ENCODE results near the gene MAP2K3.

Gene MAP2K3

DNA sequence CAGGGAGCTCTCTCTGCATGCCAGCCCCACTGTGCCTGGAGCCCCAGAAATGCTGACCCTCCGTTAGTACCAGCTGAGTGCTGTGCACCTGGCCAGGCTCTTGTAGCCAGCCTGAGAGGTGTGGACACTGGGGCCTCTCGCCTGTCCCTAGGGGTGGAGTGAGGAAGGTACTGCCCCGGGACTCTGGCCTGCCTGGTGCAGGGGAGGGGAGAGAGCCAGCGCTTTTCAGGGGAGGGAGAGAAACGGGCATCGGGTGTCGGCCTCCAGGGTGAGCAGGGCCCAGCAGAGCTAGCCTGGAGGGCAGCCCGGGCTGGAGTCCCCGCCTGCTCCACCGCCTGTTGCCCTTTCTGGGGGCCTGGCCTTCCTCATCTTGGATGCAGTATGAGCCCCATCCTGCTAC lies 13.1 kb downstream of the MAP2K3 start:
- Histone ChIP-seq H3K27ac (ENCODE audit: low read depth, low read length) (no peak overlapping the region), H3K4me1 (ENCODE audit: control insufficient read depth in 1 of 2, insufficient read depth in 2 of 2, low read length in 2 of 2) (peaks cover 8 to 25% of the 10 kb centered on the region in 2 donors), H3K9me3 (ENCODE audit: control insufficient read depth in 1 of 2, low read length in 2 of 2) (peaks cover 4 to 5% of the 10 kb centered on the region in 2 donors), H3K4me3 (ENCODE audit: low read depth in 1 of 2, low read length in 2 of 2) (no peak overlapping the region), H3K36me3 (ENCODE audit: control insufficient read depth in 1 of 2, insufficient read depth in 2 of 2, low read length in 2 of 2) (peaks cover 27 to 56% of the 10 kb centered on the region in 2 donors), H3K27me3 (ENCODE audit: control insufficient read depth in 1 of 2, insufficient read depth in 2 of 2, low read length in 2 of 2) (no peaks in the 10 kb centered on the region), H3K9ac (ENCODE audit: low read depth in 1 of 2, low read length in 2 of 2) (no peak overlapping the region)

DNA sequence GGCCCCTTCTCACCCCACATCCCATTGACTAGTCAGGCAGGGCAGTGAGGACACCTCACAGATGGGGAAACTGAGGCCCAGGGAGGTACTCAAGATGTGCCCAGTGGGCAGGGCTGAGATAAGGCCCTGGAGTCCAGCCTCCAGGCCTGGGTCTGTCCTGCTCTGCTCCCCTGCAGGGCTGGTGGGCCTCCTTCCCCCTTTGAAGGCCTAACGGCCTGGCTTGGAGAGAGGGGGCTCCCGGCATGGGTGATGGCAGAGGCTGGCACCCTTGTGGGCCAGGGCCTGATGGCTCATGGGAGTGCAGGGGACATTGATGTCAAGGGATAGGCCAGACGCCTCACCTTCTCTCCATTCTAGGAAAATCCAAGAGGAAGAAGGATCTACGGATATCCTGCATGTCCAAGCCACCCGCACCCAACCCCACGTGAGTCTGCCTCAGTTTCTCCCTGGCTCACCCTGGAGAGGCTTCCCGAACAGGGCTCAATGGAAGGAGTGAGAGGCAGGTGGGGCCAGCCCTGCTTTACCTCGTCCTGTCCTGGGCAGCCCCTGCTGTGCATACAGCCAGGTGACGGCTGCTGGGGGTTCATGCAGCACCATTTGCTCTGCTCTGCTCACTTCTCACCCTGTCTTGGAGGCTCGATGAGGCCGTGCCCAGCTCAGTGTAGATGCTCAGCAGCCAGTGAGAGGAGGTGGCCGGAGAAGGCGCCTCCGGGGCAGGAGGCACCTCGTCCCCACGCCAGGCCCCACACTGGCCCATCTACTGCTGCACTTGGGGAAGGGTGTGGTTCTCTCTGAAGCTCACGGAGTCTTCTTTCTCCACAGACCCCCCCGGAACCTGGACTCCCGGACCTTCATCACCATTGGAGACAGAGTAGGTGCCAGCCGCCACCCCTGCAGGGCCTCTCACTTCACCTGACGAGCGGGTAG lies 13.8 kb downstream of the MAP2K3 start:
- Histone ChIP-seq H3K4me1 (ENCODE audit: control insufficient read depth in 1 of 2, insufficient read depth in 2 of 2, low read length in 2 of 2) (peaks cover 8 to 25% of the 10 kb centered on the region in 2 donors), H3K27ac (ENCODE audit: low read depth, low read length) (no peak overlapping the region), H3K9me3 (ENCODE audit: control insufficient read depth in 1 of 2, low read length in 2 of 2) (peaks cover 2 to 4% of the 10 kb centered on the region in 2 donors), H3K27me3 (ENCODE audit: control insufficient read depth in 1 of 2, insufficient read depth in 2 of 2, low read length in 2 of 2) (no peaks in the 10 kb centered on the region), H3K4me3 (ENCODE audit: low read depth in 1 of 2, low read length in 2 of 2) (no peak overlapping the region), H3K9ac (ENCODE audit: low read depth in 1 of 2, low read length in 2 of 2) (no peak overlapping the region), H3K36me3 (ENCODE audit: control insufficient read depth in 1 of 2, insufficient read depth in 2 of 2, low read length in 2 of 2) (peaks cover 34 to 58% of the 10 kb centered on the region in 2 donors)

DNA sequence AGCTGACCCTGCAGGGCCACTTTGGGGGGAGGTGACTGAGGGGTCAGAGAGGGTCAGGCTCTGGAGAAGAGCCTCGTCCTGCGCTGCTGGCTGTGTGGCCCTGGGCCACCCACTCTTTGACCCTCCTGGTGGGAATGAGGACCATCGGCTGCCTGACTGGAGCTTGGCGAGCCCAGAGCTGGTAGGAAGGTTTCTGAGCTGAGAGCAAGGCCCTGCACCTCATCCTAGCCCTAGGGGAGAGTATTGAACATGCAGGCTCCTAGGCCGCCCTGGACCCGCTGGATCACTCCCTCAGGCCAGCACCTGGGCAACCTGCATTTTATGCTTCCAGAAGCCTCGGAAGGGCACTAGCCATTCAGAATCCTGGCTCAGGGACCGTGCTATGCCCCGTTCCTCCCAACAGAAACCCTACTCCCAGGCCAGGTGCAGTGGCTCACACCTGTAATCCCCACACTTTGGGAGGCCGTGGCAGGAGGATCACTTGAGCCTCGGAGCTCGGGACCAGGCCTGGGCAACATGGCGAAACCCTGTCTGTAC lies 14.5 kb downstream of the MAP2K3 start:
- Histone ChIP-seq H3K4me1 (ENCODE audit: control insufficient read depth in 1 of 2, insufficient read depth in 2 of 2, low read length in 2 of 2) (peaks cover 8 to 22% of the 10 kb centered on the region in 2 donors), H3K9ac (ENCODE audit: low read depth in 1 of 2, low read length in 2 of 2) (no peak overlapping the region), H3K36me3 (ENCODE audit: control insufficient read depth in 1 of 2, insufficient read depth in 2 of 2, low read length in 2 of 2) (peaks cover 39 to 62% of the 10 kb centered on the region in 2 donors), H3K27ac (ENCODE audit: low read depth, low read length) (no peak overlapping the region), H3K4me3 (ENCODE audit: low read depth in 1 of 2, low read length in 2 of 2) (no peak overlapping the region), H3K27me3 (ENCODE audit: control insufficient read depth in 1 of 2, insufficient read depth in 2 of 2, low read length in 2 of 2) (no peaks in the 10 kb centered on the region), H3K9me3 (ENCODE audit: control insufficient read depth in 1 of 2, low read length in 2 of 2) (peaks cover 2 to 4% of the 10 kb centered on the region in 2 donors)

DNA sequence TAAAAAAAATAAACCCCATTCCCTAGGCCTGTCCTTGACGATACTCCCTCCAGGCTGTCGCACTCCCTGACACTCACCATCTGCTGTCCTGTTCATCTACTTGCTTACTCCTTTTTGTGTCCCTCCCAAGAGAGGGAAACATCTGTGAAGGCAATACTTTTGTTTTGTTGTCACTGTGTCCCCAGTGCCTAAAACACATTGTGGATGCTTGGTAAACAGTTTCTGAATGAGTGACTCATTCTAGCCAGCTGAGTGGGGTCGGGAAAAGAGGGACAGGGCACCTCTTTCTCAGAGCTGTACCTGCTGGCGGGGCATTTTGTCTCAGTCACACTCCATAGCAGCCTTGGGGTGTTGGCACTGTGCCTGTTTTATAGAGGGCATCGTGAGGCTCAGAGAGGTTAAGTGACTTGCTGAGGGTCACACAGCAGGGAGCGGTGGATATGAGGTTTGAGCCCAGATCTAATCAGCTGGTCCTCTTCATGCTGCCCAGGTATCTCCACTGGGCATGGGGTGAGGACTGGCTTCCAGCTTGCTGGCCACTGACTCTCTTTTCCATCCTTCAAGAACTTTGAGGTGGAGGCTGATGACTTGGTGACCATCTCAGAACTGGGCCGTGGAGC lies 15.6 kb downstream of the MAP2K3 start:
- Histone ChIP-seq H3K9ac (ENCODE audit: low read depth in 1 of 2, low read length in 2 of 2) (no peak overlapping the region), H3K27me3 (ENCODE audit: control insufficient read depth in 1 of 2, insufficient read depth in 2 of 2, low read length in 2 of 2) (no peaks in the 10 kb centered on the region), H3K36me3 (ENCODE audit: control insufficient read depth in 1 of 2, insufficient read depth in 2 of 2, low read length in 2 of 2) (peaks cover 41 to 71% of the 10 kb centered on the region in 2 donors), H3K9me3 (ENCODE audit: control insufficient read depth in 1 of 2, low read length in 2 of 2) (peaks cover 2 to 4% of the 10 kb centered on the region in 2 donors), H3K27ac (ENCODE audit: low read depth, low read length) (no peak overlapping the region), H3K4me1 (ENCODE audit: control insufficient read depth in 1 of 2, insufficient read depth in 2 of 2, low read length in 2 of 2) (peaks cover 8 to 12% of the 10 kb centered on the region in 2 donors), H3K4me3 (ENCODE audit: low read depth in 1 of 2, low read length in 2 of 2) (no peak overlapping the region)

DNA sequence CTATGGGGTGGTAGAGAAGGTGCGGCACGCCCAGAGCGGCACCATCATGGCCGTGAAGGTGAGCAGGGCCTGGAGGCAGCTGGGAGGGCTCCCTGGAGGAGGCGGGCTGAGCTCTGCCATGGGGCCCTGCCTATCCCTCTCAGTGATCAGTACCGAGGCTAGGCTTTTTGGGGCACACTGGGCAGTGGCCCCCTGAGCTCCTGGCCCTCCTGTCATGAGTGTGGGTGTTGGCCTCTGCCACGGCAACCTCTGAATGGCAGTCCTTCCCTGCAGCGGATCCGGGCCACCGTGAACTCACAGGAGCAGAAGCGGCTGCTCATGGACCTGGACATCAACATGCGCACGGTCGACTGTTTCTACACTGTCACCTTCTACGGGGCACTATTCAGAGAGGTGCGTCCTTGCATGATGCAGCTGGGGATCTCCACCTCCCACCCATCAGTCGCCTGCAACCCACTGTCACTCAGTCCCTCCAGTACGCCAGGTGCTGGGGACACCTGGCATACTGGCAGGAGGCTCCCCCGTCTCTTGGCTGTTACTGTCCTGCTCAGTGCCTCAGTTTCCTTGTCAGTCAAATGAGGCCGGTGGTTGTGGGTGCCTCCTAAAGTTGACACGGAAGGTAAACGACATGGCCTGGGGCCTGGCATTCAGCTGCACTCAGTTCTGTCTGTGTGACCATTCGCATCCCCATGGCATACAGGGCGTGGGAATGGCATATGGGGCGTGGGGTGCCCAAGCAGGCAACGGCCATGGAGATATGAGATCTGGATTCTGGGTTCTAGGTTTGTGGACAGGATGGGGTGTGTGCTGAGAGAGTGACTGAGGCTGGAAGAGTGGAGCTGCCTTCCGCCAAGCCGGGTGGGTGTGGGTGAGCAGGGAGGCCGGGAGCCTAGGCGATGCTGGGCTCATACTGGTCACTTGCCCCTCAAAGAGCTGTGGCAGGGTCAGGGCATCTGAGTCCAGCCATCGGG lies 16.4 kb downstream of the MAP2K3 start:
- Histone ChIP-seq H3K36me3 (ENCODE audit: control insufficient read depth in 1 of 2, insufficient read depth in 2 of 2, low read length in 2 of 2) (peaks cover 41 to 71% of the 10 kb centered on the region in 2 donors), H3K9ac (ENCODE audit: low read depth in 1 of 2, low read length in 2 of 2) (no peak overlapping the region), H3K27ac (ENCODE audit: low read depth, low read length) (no peak overlapping the region), H3K27me3 (ENCODE audit: control insufficient read depth in 1 of 2, insufficient read depth in 2 of 2, low read length in 2 of 2) (no peaks in the 10 kb centered on the region), H3K4me3 (ENCODE audit: low read depth in 1 of 2, low read length in 2 of 2) (no peak overlapping the region), H3K9me3 (ENCODE audit: control insufficient read depth in 1 of 2, low read length in 2 of 2) (peaks cover 2 to 4% of the 10 kb centered on the region in 2 donors), H3K4me1 (ENCODE audit: control insufficient read depth in 1 of 2, insufficient read depth in 2 of 2, low read length in 2 of 2) (peaks cover 4 to 6% of the 10 kb centered on the region in 2 donors)

DNA sequence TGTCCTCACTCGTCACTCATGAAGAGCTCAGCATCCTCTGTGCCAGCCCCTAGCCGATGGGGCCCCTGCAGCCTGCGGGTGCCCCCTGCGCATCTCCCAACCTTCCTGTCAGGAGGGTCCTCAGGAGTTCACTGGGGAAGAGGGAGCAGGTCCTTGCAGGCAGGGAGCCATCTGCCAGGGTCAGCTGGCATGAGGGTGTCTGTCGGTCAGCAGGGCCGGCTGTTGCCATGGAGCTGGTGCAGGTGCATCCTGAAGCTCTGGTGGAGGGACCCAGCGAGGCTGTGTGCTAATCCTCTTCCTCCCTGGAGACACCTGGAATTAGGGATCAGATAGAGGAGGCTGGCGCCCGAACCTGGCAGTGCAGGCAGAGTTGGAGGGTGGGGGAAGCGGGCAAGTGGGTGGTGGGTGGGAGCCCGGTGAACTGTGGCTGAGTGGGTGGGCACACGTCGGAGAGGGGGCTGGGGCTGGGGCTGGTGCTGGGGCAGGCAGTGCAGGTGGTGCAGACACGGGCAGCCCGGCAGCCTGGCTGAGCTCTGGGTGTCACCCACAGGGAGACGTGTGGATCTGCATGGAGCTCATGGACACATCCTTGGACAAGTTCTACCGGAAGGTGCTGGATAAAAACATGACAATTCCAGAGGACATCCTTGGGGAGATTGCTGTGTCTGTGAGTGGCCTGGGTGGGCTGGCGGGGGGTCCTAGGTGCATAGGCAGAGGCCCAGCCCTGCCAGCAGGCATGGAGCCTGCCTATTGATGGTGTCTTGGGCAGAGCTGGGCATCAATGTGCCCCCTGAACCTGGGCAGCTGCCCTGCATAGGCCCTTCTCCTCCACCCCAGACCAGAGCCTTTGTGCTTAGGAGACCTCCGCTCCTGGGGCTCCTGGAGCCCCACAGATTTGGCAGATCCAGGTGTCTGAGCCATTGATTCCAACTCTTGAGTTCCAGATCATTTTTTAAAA lies 17.4 kb downstream of the MAP2K3 start:
- no peaks in the 10 kb centered on the region for H3K4me1 ChIP-seq (ENCODE audit: control insufficient read depth in 1 of 2, insufficient read depth in 2 of 2, low read length in 2 of 2)
- H3K36me3 ChIP-seq (ENCODE audit: control insufficient read depth in 1 of 2, insufficient read depth in 2 of 2, low read length in 2 of 2), result peaks cover 41 to 72% of the 10 kb centered on the region in 2 donors
- peaks cover 2 to 4% of the 10 kb centered on the region in 2 donors for H3K9me3 ChIP-seq (ENCODE audit: control insufficient read depth in 1 of 2, low read length in 2 of 2)
- H3K9ac ChIP-seq (ENCODE audit: low read depth in 1 of 2, low read length in 2 of 2), result no peak overlapping the region
- H3K27ac ChIP-seq (ENCODE audit: low read depth, low read length), result no peak overlapping the region
- no peak overlapping the region for H3K4me3 ChIP-seq (ENCODE audit: low read depth in 1 of 2, low read length in 2 of 2)
- no peaks in the 10 kb centered on the region for H3K27me3 ChIP-seq (ENCODE audit: control insufficient read depth in 1 of 2, insufficient read depth in 2 of 2, low read length in 2 of 2)

DNA sequence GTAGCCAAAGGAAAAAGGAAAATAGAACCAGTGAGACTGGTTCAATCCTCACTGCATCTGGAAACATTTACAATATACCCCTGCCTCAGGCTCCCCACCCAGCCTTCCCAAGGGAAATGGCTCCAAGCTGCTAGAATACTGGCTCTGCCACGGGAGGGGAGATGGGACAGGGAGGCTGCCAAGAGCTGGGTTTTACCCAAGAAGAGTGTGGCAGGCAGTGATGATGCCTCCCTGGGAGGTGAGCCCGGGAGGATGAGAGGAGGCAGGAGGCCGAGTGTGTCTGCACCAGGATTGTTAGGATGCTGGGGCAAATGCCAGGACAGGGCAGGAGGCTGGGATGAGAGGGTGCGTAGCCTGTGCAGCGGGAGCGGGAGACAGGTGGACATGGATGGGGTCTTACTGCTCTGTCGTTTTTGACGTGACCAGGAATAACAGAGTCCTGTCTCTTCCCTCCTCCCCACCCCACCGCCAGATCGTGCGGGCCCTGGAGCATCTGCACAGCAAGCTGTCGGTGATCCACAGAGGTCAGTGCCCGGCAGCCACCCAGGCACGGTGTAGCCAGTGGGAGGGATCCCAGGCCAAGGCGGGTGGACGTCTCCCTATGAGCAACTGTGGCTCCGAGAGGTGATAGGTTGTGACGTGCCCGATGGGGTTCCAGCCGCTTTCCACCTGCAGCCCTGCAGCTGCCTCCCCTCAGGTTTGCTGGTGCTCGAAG lies 18.4 kb downstream of the MAP2K3 start:
- peaks cover 2 to 4% of the 10 kb centered on the region in 2 donors for H3K9me3 ChIP-seq (ENCODE audit: control insufficient read depth in 1 of 2, low read length in 2 of 2)
- H3K36me3 ChIP-seq (ENCODE audit: control insufficient read depth in 1 of 2, insufficient read depth in 2 of 2, low read length in 2 of 2), result peaks cover 41 to 72% of the 10 kb centered on the region in 2 donors
- H3K4me3 ChIP-seq (ENCODE audit: low read depth in 1 of 2, low read length in 2 of 2), result no peak overlapping the region

DNA sequence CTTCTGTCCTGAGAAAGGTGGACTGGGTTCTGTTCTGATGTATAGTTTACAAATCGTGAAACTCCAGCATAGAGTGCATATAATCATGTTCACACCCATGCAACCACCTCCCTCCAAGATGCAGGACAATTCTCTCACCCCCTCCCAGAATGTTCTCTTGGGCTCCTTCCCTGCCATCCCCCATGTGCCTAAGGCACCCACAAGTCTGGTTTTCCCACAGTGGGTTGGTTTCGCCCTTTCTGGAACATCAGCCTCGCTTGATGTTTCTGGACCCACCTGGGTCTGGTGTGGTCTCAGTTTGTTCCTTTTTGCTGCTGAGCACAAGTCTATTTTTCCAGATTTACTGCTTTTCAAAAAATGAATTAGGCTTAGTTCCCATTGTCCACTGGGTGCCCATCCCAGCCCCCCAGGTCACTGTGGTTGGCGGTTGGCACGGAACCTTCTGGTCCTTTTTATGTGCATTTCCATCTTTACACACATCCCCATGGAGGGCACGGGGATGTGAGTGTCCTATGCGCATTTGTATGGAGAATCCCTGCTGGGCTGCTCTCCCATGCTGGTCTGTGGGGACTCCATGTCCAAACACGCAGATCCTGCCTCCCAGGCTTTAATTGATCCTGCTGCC lies 19.0 kb downstream of the MAP2K3 start:
- no peak overlapping the region for H3K9ac ChIP-seq (ENCODE audit: low read depth in 1 of 2, low read length in 2 of 2)
- H3K27ac ChIP-seq (ENCODE audit: low read depth, low read length), result no peak overlapping the region
- H3K4me3 ChIP-seq (ENCODE audit: low read depth in 1 of 2, low read length in 2 of 2), result no peak overlapping the region
- no peaks in the 10 kb centered on the region for H3K4me1 ChIP-seq (ENCODE audit: control insufficient read depth in 1 of 2, insufficient read depth in 2 of 2, low read length in 2 of 2)
- no peaks in the 10 kb centered on the region for H3K27me3 ChIP-seq (ENCODE audit: control insufficient read depth in 1 of 2, insufficient read depth in 2 of 2, low read length in 2 of 2)
- H3K9me3 ChIP-seq (ENCODE audit: control insufficient read depth in 1 of 2, low read length in 2 of 2), result peaks cover 0 to 2% of the 10 kb centered on the region in 2 donors
- H3K36me3 ChIP-seq (ENCODE audit: control insufficient read depth in 1 of 2, insufficient read depth in 2 of 2, low read length in 2 of 2), result peaks cover 37 to 70% of the 10 kb centered on the region in 2 donors

More for the DNA sequence above, 18.4 kb downstream of the MAP2K3 start:
- H3K4me1 ChIP-seq (ENCODE audit: control insufficient read depth in 1 of 2, insufficient read depth in 2 of 2, low read length in 2 of 2), result no peaks in the 10 kb centered on the region
- no peak overlapping the region for H3K27ac ChIP-seq (ENCODE audit: low read depth, low read length)
- H3K27me3 ChIP-seq (ENCODE audit: control insufficient read depth in 1 of 2, insufficient read depth in 2 of 2, low read length in 2 of 2), result no peaks in the 10 kb centered on the region
- H3K9ac ChIP-seq (ENCODE audit: low read depth in 1 of 2, low read length in 2 of 2), result no peak overlapping the region
